ENCODE results near the gene SLC5A5. TPM values are rescaled to one million over a fixed set of nuclear protein-coding genes. Genes with fewer than 3 reads are reported as not detected.

Gene SLC5A5
- total RNA-seq (2022), result not detected in 2 replicates
- not detected for Bru-seq, nascent RNA
- BruChase-seq, experiment 1, labeled RNA remaining after a 6-hour chase, result percentile 4 among the genes with signal in this experiment
- BruChase-seq, experiment 2, labeled RNA remaining after a 2-hour chase, result percentile 4 among the genes with signal in this experiment
- long read RNA-seq, result 0 reads

GRCh38 chr19:17871878-17872250 lies at the start of gene SLC5A5:
SLC5A5 (plus strand) TSS chr19:17871945; CDS start chr19:17872320, 375 bp downstream.
- ChIA-PET CTCF (interaction anchor here (0.6 to 5.3 kb wide), 8 partner anchors 12 to 234 kb away, joined by 3 to 90 read pairs (median 11); partner anchors contain the start of genes CCDC124 and RPL18A), POLR2A (interaction anchor here (3.9 to 5.2 kb wide), 2 partner anchors 12 to 60 kb away, joined by 17 to 71 read pairs; partner anchors contain the start of genes CCDC124 and RPL18A)
- no TSS peak for BruUV-seq (replicated peaks)
- H3K4me1 Mint-ChIP-seq (ENCODE audit: insufficient read depth, unreplicated experiment), result no peaks in the 10 kb centered on the region
- H3K27ac Mint-ChIP-seq (ENCODE audit: low read depth, unreplicated experiment), result no peak within 1 kb of the TSS
- H3K36me3 Mint-ChIP-seq (ENCODE audit: insufficient read depth, unreplicated experiment), result peaks cover 8% of the 10 kb centered on the region
- no peak for DNase-seq (ENCODE audit: unreplicated experiment)
- TF ChIP-seq CTCF (IDR thresholded peaks at IDR 0.05; ENCODE audit: unreplicated experiment), result no peak
- no peaks in the 10 kb centered on the region for H3K9me3 Mint-ChIP-seq (ENCODE audit: unreplicated experiment)
- no peaks in the 10 kb centered on the region for H3K27me3 Mint-ChIP-seq (ENCODE audit: insufficient read depth, unreplicated experiment)
- no peak within 1 kb of the TSS for H3K4me3 Mint-ChIP-seq (ENCODE audit: unreplicated experiment)
- intact Hi-C loops (cut with micrococcal nuclease), result no loop called here

- Mint-ChIP-seq H3K36me3 (ENCODE audit: insufficient read depth, unreplicated experiment) (no peaks in the 10 kb centered on the region), H3K4me3 (ENCODE audit: unreplicated experiment) (no peak overlapping the region), H3K9me3 (ENCODE audit: unreplicated experiment) (no peaks in the 10 kb centered on the region), H3K4me1 (ENCODE audit: insufficient read depth, unreplicated experiment) (peaks cover 7% of the 10 kb centered on the region), H3K27ac (ENCODE audit: low read depth, unreplicated experiment) (no peak overlapping the region), H3K27me3 (ENCODE audit: insufficient read depth, unreplicated experiment) (peaks cover 13% of the 10 kb centered on the region)
- ChIA-PET CTCF (interaction anchor here (0.6 kb wide), 1 partner anchor 439 kb away, joined by 3 read pairs; no protein-coding TSS in a partner anchor), POLR2A (no interaction called here)
- intact Hi-C loops (cut with micrococcal nuclease), result no loop called here
- DNase-seq (ENCODE audit: unreplicated experiment), result no peak
- no TSS peak for BruUV-seq (replicated peaks)
- no peak for TF ChIP-seq CTCF (IDR thresholded peaks at IDR 0.05; ENCODE audit: unreplicated experiment)
Measured at GRCh38 chr19:17824339-17824738, 47.4 kb upstream of the SLC5A5 start.

GRCh38 chr19:17826508-17827056 lies 45.2 kb upstream of the SLC5A5 start:
- DNase-seq (ENCODE audit: unreplicated experiment), result no peak
- Mint-ChIP-seq H3K36me3 (ENCODE audit: insufficient read depth, unreplicated experiment) (no peaks in the 10 kb centered on the region), H3K4me1 (ENCODE audit: insufficient read depth, unreplicated experiment) (peaks cover 7% of the 10 kb centered on the region), H3K9me3 (ENCODE audit: unreplicated experiment) (no peaks in the 10 kb centered on the region), H3K27ac (ENCODE audit: low read depth, unreplicated experiment) (no peak overlapping the region), H3K4me3 (ENCODE audit: unreplicated experiment) (no peak overlapping the region), H3K27me3 (ENCODE audit: insufficient read depth, unreplicated experiment) (peaks cover 13% of the 10 kb centered on the region)
- intact Hi-C loops (cut with micrococcal nuclease), result no loop called here
- no peak for TF ChIP-seq CTCF (IDR thresholded peaks at IDR 0.05; ENCODE audit: unreplicated experiment)
- ChIA-PET POLR2A (interaction anchor here (0.6 kb wide), 1 partner anchor 34 kb away, joined by 6 read pairs; no protein-coding TSS in a partner anchor), CTCF (interaction anchor here (0.7 to 1.4 kb wide), 2 partner anchors 29 to 42 kb away, joined by 3 to 4 read pairs; no protein-coding TSS in a partner anchor)
- no TSS peak for BruUV-seq (replicated peaks)

- Mint-ChIP-seq H3K36me3 (ENCODE audit: insufficient read depth, unreplicated experiment) (no peaks in the 10 kb centered on the region), H3K27me3 (ENCODE audit: insufficient read depth, unreplicated experiment) (no peaks in the 10 kb centered on the region), H3K27ac (ENCODE audit: low read depth, unreplicated experiment) (no peak overlapping the region), H3K4me3 (ENCODE audit: unreplicated experiment) (no peak overlapping the region), H3K4me1 (ENCODE audit: insufficient read depth, unreplicated experiment) (peaks cover 7% of the 10 kb centered on the region), H3K9me3 (ENCODE audit: unreplicated experiment) (no peaks in the 10 kb centered on the region)
- BruUV-seq (replicated peaks), result no TSS peak
- ChIA-PET POLR2A (interaction anchor here (0.6 to 0.7 kb wide), 2 partner anchors 104 to 353 kb away, joined by 3 read pairs; no protein-coding TSS in a partner anchor), CTCF (interaction anchor here (0.6 kb wide), 1 partner anchor 108 kb away, joined by 3 read pairs; no protein-coding TSS in a partner anchor)
- DNase-seq (ENCODE audit: unreplicated experiment), result no peak
- TF ChIP-seq CTCF (IDR thresholded peaks at IDR 0.05; ENCODE audit: unreplicated experiment), result no peak
- intact Hi-C loops (cut with micrococcal nuclease), result no loop called here
Measured at GRCh38 chr19:17829855-17830566, 41.7 kb upstream of the SLC5A5 start.

Data from MCF 10A (cell line).